Calu3 (cell line): ENCODE results near the gene NOC2L. TPM values are rescaled to one million over a fixed set of nuclear protein-coding genes. Genes with fewer than 3 reads are reported as not detected.
"Not testable (repeated sequence)": the region's sequence is repeated elsewhere in the genome, so short reads cannot be mapped to it uniquely, and the experiment has no call there.

Source experiments
- BruUV-seq: library from RNA; stranded (reverse); fragments of 400-500 nt; replicated peaks from 2 replicates; lab custom pipeline; 2021; lab: Mats Ljungman, UMichigan
- CTCF ChIA-PET: fragments of 300-600 bp; sonication (Branson Sonifier 250); formaldehyde crosslinking; loops from one replicate; lab custom pipeline; 2022; ENCODE audit warnings: antibody characterized with exemption; lab: Charles Lee
- DNase-seq: peaks from one replicate; pipeline ENCODE4 v3.0.0; 2022
- H3K27ac Mint-ChIP-seq: one replicate; pipeline ENCODE4 v1.8.0; 2022; ENCODE audit warnings: mixed read lengths; ENCODE audit not compliant: unreplicated experiment
- H3K27me3 Mint-ChIP-seq: one replicate; pipeline ENCODE4 v1.8.0; 2022; ENCODE audit warnings: mixed read lengths; ENCODE audit not compliant: unreplicated experiment
- H3K36me3 Mint-ChIP-seq: one replicate; pipeline ENCODE4 v1.8.0; 2022; ENCODE audit warnings: mild to moderate bottlenecking, moderate library complexity, mixed read lengths; ENCODE audit not compliant: insufficient read depth, unreplicated experiment
- H3K4me1 Mint-ChIP-seq: one replicate; pipeline ENCODE4 v1.8.0; 2022; ENCODE audit warnings: mild to moderate bottlenecking, low read depth, mixed read lengths; ENCODE audit not compliant: unreplicated experiment
- H3K4me3 Mint-ChIP-seq: one replicate; pipeline ENCODE4 v1.8.0; 2022; ENCODE audit warnings: mild to moderate bottlenecking, low read depth, moderate library complexity, mixed read lengths; ENCODE audit not compliant: unreplicated experiment
- H3K9me3 Mint-ChIP-seq: one replicate; pipeline ENCODE4 v1.8.0; 2022; ENCODE audit warnings: low read depth, mixed read lengths; ENCODE audit not compliant: unreplicated experiment
- CTCF ChIP-seq: fragments of 200-600 bp; IDR thresholded peaks from one replicate; pipeline ENCODE4 v1.8.0; 2022; ENCODE audit warnings: antibody characterized with exemption; ENCODE audit not compliant: unreplicated experiment
- intact Hi-C: fragments of 100-400 bp; cut with micrococcal nuclease; formaldehyde crosslinking; loops from one replicate; pipeline ENCODE4 v1.10.0; 2022; ENCODE audit not compliant: unreplicated experiment
- total RNA-seq: library from RNA; stranded (reverse); gene quantifications from 2 replicates; pipeline ENCODE4 v1.2.3, GENCODE V29; 2022

The NOC2L gene
- total RNA-seq, 1 experiment from 2014 or later: 98.6 TPM

- no TSS peak for BruUV-seq
- TF ChIP-seq CTCF: no peak
- CTCF ChIA-PET: no interaction called here
These were observed 59.3 kb downstream of the NOC2L start for GRCh38 chr1:899636-900317.

DNA sequence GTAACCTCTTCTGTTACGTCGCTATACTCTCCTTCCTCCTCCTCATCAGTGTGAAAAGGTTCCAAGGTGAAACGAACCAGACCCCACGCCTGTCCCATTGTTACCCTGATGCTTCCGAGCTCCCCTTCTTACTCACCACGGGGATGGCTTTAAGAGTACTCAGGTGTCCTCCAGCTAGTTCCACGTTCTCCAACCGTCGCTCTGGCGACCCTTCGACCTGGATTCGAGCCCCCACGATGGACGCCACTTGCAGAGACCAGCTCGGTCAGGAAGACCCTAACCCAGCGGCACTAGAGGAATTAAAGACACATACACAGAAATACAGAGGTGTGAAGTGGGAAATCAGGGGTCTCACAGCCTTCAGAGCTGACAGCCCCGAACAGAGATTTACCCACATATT, 61.1 kb downstream of the NOC2L start:
- BruUV-seq, H3K4me3 Mint-ChIP-seq, H3K27ac Mint-ChIP-seq, CTCF ChIA-PET, intact Hi-C loops, DNase-seq, H3K36me3 Mint-ChIP-seq, H3K9me3 Mint-ChIP-seq, H3K4me1 Mint-ChIP-seq: not testable (repeated sequence)
- peaks cover 61% of the 10 kb centered on the region for H3K27me3 Mint-ChIP-seq

More at GRCh38 chr1:899636-900317, 59.3 kb downstream of the NOC2L start:
- Mint-ChIP-seq H3K4me1 (no peaks in the 10 kb centered on the region), H3K9me3 (no peaks in the 10 kb centered on the region), H3K27ac (no peak overlapping the region), H3K27me3 (peaks cover 62% of the 10 kb centered on the region), H3K4me3 (no peak overlapping the region), H3K36me3 (peaks cover 9% of the 10 kb centered on the region)
- intact Hi-C loops: no loop called here
- DNase-seq: no peak

- no peak overlapping the region for H3K27ac Mint-ChIP-seq
- H3K4me3 Mint-ChIP-seq: no peak overlapping the region
- no peak for TF ChIP-seq CTCF
- intact Hi-C loops: no loop called here
- CTCF ChIA-PET: no interaction called here
- no peaks in the 10 kb centered on the region for H3K9me3 Mint-ChIP-seq
- no peaks in the 10 kb centered on the region for H3K4me1 Mint-ChIP-seq
- H3K36me3 Mint-ChIP-seq: no peaks in the 10 kb centered on the region
- DNase-seq: no peak
- BruUV-seq: no TSS peak
- peaks cover 61% of the 10 kb centered on the region for H3K27me3 Mint-ChIP-seq
These were observed 61.8 kb downstream of the NOC2L start for GRCh38 chr1:897226-897625.

Other genes with a start within 250 kb of the NOC2L start
- gene SAMD11, start 35.3 kb downstream of the NOC2L start, total RNA-seq: 0.27 and 0.54 TPM in 2 replicates
- gene KLHL17, start 1.3 kb upstream of the NOC2L start, total RNA-seq: 27.1 and 27.8 TPM in 2 replicates
- gene PLEKHN1, start 7.2 kb upstream of the NOC2L start, total RNA-seq: 11.9 and 16.2 TPM in 2 replicates
- not detected in 2 replicates for gene PERM1, start 22.8 kb upstream of the NOC2L start, total RNA-seq
- gene HES4, start 40.8 kb upstream of the NOC2L start, total RNA-seq: 35.5 and 51.3 TPM in 2 replicates
- gene ISG15, start 54.2 kb upstream of the NOC2L start, total RNA-seq: 165 and 522 TPM in 2 replicates
- 446 and 552 TPM in 2 replicates for gene AGRN, start 60.9 kb upstream of the NOC2L start, total RNA-seq
- 5.0 and 5.6 TPM in 2 replicates for gene RNF223, start 115.0 kb upstream of the NOC2L start, total RNA-seq
- 32.4 and 34.7 TPM in 2 replicates for gene C1orf159, start 156.8 kb upstream of the NOC2L start, total RNA-seq
- 2.4 and 3.5 TPM in 2 replicates for gene TTLL10, start 214.6 kb upstream of the NOC2L start, total RNA-seq
- 0.66 TPM in 1 of 2 replicates, not detected in the other for gene TNFRSF18, start 247.3 kb upstream of the NOC2L start, total RNA-seq